CD4-positive, alpha-beta T cell treated with Interleukin-12 subunit alpha and Interleukin-12 subunit beta, for 1 hour (primary cell): Measurements from ENCODE around the gene SIK1.
"Not testable (repeated sequence)": the region's sequence is repeated elsewhere in the genome, so short reads cannot be mapped to it uniquely, and the experiment has no call there.

Experiments used
- DNase-seq: peaks from one replicate; pipeline ENCODE4 v3.0.0-alpha.2; 2020

Gene SIK1

DNA sequence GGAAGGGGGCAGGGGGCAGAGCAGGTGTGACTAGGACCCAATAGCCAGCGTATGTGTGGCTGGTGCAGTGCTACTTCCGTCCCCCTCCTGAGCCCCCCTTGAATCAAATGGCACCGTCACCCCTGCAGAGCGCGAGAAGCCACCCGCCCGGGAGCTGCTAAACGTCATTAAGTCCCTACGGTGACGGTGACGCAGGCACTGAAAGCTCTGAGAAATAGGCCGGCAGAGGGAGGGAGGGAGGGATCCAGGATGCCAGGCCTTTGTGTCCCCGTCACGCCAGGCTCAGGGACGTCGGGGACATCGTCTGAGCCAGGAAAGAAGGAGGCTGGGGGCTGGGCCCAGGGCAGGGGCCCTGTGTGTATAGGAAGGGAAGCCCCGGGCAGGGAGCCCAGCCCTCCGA is 43.6 kb downstream of the SIK1 start:
- DNase-seq = not testable (repeated sequence)

DNA sequence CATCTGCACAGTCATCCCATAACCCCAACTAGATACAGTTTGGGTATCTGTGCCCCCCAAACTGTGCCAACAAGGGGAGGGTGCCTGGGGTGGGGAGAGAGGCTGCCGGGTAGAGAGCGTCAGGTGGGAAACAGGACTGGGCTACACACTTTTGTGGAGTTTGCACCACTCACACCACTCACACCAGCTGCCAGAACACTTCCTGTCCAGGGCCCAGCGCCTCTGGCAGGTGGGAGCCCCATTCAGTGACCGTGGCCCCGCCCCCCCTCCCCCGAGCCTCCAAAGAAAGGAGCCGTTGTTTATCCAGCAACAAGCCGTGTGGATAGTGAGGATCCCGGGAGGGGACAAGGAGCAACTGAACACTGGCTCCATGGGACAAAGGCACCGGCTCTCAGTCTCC is 44.0 kb downstream of the SIK1 start:
- DNase-seq = not testable (repeated sequence)

DNA sequence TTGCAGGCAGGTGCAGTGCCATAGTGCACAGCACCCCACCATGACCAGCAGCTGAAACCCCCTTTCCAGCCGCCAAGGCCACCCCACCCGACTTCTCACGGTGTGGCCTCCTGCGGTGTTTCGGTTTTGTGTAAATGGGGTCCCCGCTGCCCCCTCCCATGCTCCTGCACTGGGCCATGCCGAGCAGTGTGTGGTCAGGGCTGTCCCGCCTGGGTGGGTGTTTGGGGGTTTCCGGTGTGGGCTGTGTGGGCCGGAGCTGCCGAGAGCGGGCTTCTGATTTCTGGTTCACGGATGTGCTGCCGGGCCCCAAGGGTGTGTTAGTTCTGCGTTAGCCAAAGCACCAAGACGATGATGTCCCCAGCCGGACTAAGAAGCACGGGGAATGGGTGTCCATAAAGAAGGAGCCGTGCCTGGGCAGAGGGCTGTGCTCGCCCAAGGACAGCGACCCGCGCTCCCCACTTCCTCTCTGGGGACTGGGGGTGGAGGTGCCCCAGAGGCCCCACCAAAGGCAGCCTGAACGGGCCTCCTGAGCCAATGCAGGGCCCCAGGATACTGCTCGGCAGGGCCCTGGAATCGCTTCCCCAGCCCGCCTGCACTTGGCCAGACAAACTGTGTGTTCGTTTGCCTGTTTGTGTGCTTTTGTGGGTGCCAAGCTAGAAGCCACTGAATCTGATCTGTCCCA is 45.9 kb downstream of the SIK1 start:
- DNase-seq = not testable (repeated sequence)

DNA sequence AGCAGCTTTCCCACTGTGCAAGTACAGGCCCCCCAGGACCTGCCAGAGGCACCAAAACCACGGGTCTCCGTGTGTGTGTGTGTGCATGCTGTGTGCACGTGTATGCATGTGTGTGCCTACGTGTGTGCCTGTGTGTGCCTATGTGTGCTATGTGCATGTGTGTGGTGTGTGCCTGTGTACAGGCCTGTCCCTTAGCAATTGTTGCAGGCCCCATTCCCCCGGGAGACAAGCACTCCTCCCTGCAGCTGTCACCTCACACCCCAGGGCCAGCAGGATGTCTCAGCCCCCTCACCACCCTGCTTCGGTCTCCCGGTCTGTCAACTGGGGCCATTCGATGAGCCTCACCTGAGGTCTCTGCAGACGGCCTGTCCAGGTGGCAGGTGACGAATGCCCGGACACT is 46.6 kb downstream of the SIK1 start:
- DNase-seq = not testable (repeated sequence)

DNA sequence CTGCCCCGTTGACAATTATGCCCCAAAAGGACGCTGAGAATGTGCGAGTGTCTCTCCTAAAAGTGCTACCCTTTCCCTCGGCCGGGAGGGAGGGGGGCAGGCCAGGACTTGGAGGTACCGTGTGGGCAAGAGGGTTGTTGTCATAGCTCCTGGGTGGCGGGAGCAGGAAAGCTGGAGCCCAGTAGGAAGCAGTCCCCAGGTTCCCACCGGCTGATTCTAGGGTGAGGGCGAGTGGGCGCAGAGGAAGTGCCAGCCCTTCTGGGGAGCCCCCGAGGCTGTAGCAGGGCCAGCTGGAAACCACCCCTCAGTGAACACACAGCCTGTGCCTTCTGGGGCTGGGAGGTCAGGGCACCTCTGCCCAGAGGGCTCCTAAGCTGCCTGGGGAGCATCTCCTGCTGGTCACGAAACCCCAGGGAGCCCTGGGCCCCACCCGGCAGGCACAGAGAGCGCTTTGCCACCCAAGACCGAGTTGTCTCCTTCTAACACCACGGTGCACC is 47.3 kb downstream of the SIK1 start:
- not testable (repeated sequence) for DNase-seq

DNA sequence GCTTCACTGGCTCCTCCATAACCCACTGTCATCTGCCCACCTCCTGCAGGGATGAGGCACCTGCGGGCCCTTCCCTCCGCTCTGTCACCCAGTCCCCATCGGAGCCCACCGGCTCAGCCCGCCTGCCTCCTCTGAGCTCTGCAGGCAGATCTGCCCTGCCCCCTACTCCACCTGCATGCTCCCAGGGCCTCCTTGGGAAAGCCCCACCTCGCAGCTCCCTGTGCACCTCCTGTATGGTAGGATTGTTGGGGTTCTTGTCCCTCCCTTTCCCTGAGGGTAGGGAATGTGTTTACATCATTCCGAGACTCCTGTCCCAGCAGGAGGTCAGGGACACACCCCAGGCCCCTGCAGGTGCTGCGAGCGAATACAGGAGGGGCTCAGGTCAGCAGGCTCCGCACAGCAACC is 50.5 kb downstream of the SIK1 start:
- no peak for DNase-seq

DNA sequence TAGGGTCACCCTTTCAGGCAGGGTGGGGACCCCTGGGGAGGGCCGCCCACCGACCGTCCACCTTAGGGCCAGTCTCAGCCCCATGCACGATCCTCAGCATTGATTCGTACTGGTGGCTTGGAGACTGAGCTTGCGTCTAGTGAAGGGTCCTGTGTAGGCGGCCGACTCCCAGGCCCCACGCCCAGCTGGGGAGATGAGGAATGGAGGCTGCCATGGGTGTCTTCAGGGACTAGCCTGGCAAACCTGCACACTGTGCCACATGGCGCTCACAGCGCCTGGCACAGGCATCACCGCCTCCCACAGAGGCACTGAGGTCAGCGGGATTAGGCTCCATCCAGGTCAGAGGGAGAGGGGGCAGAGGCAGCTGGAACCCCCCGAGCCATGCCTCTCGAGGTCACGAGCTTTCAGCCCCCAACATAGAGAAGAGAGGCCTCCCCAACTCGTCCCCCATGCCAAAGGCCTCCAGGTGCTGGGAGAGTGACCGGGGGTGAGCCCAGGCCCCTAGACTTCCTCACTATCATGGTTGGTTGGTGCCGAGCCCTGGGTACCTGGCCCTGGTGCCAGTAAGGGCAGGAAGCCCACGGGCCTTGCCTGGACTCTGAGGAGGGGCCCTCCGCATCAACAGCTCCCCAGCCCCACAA is 51.0 kb downstream of the SIK1 start:
- DNase-seq = no peak

DNA sequence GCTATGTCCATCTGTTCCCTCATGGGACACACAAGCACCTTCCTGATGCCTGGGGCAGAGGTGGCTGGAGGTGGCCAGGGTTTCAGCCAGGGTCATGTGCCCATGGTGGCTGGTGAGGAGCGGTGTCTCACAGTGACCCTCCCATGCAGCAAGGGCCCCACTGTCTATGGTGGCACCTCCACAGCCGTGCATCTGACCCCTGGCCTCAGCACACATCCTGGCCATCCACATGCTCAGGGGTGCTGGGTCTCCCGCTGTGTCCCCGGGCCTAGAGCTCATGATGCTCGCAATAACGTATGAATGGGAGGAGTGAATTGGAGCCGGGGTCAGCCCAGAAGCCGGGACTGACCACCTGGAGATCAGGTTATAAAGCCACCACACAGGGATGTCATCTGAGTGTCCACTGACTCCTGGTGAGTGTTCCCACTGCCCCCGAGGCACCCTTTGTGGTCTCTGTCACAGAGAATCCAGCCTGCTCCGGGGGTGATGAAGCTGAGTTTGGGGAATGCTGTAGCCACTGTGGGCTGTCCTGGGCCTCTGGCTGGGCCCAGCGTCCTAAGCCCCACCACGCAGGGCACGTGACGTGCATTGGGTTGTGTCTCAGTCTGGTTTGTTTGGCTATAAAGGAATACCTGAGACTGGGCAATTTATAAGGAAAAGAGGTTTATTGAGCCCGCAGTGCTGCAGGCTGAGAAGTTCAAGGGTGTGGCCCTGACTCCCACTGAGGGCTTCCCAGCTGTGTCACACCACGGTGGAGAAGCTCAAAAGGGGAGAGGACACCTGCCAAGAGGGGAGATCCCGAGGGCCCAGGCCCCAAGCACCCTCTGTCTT is 51.7 kb downstream of the SIK1 start:
- no peak for DNase-seq

DNA sequence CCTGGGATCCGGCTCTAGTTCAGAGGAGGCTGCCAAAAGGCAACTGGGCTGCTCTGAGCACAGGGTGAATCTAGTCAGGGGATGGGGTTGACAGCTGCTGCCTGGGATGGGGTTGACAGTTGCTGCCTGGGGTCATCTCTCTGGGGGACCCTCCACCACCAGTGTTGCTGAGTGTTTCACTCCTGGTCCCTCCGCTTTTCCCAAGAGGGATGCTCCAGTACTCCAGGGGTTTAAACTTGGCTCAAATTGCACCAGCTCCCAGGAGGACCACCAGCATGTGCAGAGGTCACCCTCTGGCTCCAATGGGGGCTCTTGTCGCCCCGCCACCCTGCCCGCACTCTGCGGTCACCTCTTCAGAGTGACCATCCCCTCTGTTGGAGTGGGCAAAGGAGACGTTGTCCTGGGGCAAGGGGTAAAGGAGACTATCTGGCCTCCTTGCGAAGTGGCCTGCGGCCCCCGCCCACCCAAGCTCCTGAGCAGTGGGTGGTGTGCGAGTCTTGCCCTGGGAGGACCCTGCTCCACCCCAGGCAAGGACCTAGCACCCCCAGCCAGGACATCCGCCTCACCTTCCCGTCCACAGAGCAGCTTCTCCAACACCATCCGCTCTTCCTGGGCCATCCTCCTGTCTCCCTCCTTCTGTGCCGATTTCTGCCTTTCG is 52.6 kb downstream of the SIK1 start:
- no peak for DNase-seq

DNA sequence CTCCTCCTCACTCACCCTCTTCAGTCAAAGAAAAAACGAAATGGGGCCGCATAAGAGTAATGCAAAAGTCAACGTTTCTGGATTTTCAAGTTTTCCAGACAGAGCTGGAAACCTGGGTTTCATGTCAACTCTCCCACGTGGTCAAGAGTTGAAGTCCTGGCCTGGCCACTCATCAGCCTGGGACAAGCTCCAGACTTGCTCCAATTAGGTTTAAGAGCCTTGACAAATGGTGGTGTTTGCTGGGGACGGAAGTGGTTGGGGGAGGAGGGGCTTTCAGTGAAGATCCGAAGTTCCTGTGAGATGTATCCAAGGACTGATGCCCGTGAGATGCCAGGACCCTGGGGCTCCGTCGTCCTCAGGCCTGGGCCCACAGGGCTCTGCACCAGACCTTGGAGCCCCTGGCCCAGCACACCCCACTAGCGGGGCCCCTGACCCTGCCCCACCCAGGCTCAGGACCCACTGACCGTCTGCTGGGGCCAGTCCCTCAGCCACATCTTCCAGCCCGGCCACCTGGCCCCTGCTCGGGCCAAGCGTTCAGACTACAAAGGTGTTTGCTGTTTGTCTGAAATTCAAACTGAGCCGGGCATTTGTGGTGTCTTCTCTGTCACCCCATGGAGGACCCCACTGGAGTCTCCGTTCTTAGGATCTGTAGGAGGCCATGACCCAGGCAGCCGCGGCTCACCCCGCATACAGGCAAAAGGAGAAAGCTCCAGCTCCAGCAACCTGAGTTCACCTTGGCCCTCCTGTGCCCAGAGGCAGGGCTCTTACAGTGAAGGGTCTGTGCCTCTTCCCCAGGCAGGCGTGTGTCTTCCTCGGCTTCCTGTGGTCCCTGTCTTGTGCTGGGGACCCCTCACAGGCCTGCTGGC is 53.3 kb downstream of the SIK1 start:
- no peak for DNase-seq

DNA sequence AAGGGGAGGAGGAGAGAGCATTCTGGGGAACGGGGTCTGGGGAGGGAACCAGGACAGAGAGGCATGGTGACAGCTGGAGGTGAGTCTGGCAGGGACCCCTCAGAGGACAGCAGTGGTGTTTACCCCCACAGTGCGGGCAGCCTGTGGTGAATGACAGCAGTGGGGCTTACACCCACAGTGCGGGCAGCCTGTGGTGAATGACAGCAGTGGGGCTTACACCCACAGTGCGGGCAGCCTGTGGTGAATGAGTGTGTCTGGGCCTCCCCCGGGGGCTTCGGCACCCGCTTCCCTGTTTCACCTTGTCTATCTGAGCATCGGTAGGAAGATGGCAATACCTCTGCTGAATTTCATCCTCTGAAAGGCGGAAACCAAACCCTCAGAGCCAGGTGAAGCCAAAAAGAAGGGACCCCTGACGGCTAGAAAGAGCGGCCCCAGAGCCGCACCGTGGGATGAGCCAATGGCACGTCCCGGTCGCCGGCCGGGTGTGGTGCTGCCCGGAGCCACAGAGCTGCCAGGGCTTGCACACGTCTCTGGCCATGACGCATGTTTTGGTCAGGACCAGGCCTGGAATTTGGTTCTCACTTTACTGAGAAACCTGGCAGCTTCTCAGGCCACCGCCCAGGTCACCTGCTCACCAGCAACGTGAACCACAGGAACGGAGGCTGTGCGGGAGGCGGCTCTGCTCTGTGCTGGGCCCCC is 54.1 kb downstream of the SIK1 start:
- no peak for DNase-seq

DNA sequence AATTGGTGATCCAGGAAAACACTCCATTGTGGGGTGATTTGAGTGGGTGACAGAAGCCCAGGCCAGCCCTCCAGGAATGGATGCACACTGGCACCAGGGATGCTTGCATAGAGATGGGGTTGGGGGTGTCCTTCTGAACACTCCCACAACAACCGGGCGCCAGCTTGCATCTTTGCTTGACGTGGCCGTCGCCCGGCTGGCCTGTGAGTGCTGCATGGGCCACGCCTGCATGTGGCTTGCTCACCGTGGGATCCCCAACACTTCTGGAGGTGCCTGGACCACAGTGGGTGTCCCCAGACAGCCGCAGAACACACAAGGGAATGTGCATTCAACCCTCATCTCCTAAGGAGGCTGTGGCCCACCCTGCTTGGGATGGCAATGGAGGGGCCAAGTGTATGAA is 55.1 kb downstream of the SIK1 start:
- DNase-seq = no peak

DNA sequence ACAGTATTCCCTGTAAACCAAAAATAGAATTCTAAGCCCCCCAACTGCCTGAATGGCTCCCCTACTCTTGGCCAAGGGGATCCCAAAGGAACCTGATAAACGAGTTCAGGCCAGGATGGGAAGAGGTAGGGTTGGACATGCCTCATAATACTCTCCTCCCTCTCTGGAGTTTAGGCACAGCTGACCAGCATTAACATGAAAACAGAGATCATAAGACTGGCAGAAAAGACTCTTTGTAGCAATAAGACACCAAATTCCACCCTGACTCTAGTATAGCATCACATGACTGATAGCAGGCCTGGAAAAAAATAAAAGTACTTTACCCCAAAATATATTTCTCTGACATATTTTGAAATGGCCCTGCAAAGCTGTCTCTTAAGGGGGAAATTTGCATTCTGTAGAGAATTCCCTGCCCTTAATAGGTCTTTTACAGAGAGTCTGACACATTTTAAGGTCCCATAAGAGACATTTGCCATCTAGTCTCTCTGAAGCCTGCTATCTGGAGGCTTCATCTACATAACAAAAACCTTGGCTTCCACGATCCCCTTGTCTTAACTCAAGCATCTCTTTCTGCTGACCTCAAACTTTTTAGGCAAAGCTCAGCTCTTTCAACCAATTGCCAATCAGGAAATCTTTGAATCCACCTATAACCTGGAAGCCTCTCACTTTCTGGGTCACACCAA is 55.9 kb downstream of the SIK1 start:
- no peak for DNase-seq

DNA sequence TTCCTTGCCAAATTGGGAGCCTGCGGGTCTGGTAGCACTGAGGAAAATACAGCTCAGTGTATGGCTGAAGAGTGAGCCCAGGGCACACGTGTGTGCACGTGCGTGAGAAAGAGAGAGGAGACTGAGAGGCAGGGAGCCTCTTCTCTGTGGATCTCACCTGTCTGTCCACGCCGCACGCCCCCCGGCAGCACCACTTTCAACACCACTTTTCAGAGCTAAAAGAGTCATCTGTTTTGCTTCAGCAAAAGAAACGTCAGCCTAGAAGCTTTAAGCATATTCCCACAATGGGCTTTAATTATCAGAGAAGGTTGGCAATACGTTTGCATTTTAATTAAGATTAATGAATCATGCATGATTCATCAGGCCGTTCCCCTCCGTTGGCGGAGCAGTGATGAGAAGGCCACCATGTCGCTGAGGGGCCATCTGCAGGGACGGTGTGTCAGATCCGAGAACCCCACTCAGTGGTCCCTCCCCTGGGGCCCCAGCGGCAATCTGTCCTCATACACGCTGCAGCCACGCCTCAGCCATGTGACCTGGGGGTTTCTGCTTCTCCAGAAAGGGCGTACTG is 56.8 kb downstream of the SIK1 start:
- no peak for DNase-seq

DNA sequence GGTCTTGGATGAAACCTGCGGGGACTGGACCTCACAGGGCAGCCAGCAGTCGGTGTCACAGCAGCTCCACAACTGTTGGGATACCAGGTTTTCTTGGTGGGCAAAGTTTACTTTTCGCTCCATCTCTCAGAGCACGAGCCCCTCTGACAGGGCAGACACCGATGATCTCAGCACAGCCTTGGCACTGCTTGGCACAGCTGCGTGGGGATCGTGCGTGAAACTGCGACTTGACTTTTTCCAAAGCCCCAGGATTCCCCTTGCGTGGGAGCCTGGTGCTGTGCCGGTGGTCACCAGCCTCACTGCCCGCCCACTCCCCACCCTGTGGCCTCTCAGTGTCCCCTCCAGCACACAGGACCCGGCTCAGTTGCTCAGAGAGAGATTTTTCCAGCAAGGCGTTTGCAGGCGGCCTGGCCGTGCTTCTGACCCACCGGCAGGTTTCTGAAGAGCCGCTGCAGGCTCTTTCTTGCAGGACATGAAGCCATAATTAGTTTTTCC is 57.3 kb downstream of the SIK1 start:
- DNase-seq = no peak

DNA sequence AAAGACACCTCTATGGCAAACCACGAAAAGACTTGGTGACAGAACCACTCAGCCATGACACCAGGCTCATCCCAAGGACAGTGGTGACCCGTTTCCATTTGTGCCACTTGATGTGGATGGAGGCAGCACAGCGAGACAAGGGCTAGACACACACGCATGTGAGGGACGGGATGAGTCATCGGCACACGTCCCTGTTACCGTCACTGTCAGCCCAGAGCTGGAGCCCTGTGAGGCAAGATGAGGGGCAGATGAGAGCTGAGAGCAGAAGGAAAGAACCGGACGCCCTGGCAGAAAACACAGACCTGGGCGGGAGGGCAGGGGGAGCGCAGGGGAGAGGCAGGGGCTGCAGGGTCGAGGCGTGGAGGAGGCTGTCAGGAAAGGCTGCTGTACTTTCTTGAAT is 57.8 kb downstream of the SIK1 start:
- no peak for DNase-seq

DNA sequence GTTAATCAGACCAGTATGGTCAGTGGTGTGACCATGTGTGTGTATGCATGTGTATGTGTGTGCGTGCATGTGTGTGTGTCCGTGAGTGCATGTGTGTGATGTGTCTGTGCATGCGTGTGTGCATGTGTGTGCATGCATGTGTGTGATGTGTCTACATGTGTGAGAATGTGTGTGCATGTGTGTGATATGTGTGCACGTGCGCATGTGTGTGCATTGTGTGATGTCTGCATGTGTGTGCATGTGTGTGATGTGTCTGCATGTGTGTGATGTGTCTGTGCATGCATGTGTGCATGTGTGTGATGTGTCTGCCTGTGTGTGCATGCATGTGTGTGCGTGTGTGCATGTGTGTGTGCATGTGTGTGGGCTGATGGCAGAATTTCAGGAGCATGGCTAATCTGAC is 58.2 kb downstream of the SIK1 start:
- no peak for DNase-seq

DNA sequence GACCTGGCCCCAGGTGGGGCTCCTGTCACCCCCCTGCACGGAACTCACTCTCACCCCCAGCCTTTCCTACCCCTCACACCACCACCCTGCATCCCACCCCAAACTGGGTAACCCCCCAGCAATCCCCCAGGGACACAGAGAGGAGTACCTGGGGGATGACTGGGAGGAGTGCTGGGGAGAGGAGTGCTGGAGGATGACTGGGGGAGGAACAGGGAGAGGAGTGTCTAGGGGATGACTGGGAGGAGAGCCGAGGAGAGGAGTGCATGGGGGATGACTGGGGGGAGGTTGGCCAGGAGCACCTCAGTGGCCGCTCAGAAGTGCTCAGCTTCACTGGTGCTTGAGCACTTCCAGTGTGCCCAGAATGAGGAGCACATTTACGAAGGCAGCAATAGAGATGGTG is 59.1 kb downstream of the SIK1 start:
- DNase-seq = no peak

DNA sequence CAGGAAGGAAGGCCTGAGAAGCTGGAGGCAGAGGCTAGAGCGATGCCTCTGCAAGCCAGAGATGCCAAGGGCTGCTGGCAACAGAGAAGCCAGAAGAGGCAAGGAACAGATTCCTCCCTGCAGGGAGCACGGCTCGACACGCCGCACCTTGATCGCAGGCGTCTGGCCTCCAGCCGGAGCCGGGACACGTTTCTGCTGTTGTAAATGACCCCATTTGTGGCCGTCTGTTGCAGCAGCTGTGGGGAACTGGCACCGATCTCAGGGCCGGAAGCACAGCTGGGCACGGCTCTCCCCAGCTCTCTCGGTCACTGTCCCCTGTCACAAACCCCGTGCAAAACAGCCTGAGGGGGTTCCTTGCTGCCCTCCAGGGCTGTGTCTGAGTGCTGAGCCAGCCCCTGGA is 59.6 kb downstream of the SIK1 start:
- DNase-seq = no peak

DNA sequence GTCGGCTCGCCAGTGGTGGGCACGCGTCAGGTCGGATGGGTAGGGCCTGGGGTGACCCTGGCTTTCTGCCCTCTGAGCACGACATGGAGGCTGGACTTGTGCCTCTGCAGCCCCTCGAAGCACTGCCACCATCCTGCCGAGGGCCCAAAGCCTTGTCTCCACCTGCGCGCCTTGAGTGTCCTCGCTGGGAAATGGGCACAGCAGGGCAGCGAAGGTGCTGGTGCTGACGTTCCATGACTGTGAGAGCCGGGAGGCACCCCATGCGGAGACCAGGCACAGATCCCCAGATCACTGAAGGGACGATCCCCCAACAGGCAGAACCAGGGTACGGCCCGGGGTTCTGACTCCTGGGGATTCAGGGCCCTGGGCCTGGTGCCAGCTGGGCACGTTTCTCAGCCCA is 60.3 kb downstream of the SIK1 start:
- DNase-seq = no peak
